ENCODE measurements around the gene SSUH2. TPM values are rescaled to one million over a fixed set of nuclear protein-coding genes. Genes with fewer than 3 reads are reported as not detected.

The SSUH2 gene
- total RNA-seq, 3 donors from 2014 or later = 3.7 to 5.3 (median 4.5) TPM

GRCh38 chr3:8574670-8575322 is 69.8 kb downstream of the SSUH2 start:
- TF ChIP-seq CTCF (IDR thresholded peaks at IDR 0.05) = no peak
- DNase-seq = no peak
- Histone ChIP-seq H3K36me3 (ENCODE audit: low read depth) (no peaks in the 10 kb centered on the region), H3K4me1 (ENCODE audit: low read depth) (no peaks in the 10 kb centered on the region), H3K9me3 (no peaks in the 10 kb centered on the region), H3K4me3 (no peak overlapping the region)
- ATAC-seq = no peak
- intact Hi-C loops (cut with DNase I, micrococcal nuclease) = no loop called here

DNA sequence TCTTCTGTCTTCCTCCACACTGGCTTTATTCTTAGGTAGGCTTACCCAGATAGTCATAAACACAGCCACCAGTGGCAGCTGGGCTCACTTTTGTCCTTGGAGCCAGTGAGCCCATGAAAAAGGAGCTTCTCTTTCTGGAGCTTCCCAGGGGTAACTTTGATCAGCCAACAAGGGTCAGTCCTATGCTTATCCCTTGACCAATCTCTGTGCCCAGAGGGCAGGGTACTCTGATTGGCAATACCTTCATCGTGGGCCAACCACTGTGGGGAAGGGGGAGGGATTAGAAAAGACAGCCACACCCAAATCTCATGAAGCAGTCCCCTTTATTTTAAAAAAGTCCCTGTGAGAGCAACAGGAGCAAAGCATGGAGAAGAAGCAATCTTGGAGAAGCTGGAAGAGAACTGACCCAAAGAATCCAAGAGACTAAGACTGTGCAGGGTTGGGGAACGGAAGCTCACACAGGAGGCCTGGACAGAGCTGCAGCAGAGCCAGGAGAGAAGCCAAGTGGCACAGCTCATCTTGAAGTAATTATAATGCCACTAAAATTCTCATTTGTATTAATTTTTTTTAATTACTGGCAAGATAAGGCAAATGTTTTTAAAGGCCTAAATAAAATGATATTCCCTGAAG is 70.4 kb downstream of the SSUH2 start:
- Histone ChIP-seq H3K4me1 (ENCODE audit: low read depth) (no peaks in the 10 kb centered on the region), H3K4me3 (no peak overlapping the region), H3K9me3 (no peaks in the 10 kb centered on the region), H3K36me3 (ENCODE audit: low read depth) (no peaks in the 10 kb centered on the region)
- ATAC-seq (no peak), DNase-seq (no peak)
- intact Hi-C loops (cut with DNase I, micrococcal nuclease) = no loop called here
- no peak for TF ChIP-seq CTCF (IDR thresholded peaks at IDR 0.05)

GRCh38 chr3:8573342-8573926 is 71.2 kb downstream of the SSUH2 start:
- no peak for DNase-seq
- no peak overlapping the region for H3K4me3 ChIP-seq
- no peaks in the 10 kb centered on the region for H3K36me3 ChIP-seq (ENCODE audit: low read depth)
- TF ChIP-seq CTCF (IDR thresholded peaks at IDR 0.05) = no peak
- H3K4me1 ChIP-seq (ENCODE audit: low read depth) = no peaks in the 10 kb centered on the region
- no peaks in the 10 kb centered on the region for H3K9me3 ChIP-seq
- intact Hi-C loops (cut with DNase I, micrococcal nuclease) = no loop called here
- ATAC-seq = no peak

DNA sequence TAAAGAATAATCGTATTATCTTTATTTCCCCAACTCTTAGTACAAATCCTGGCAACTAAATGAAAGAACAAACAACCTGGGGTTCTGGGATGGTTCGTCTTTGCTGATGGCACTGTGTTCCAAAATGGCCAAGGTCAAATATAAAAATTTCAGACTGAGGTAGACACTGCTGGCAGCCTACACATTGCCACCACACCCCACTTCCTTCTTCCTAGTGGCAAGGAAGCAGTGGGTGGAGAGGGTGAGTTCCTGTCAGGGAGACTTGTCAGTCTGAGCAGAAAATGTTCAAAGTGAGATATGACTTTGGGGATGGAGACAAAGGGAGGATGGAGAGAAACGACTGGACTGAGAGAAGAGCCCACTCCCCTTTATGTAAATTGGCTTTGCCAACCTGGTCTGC is 73.3 kb downstream of the SSUH2 start:
- Histone ChIP-seq H3K4me1 (ENCODE audit: low read depth) (no peaks in the 10 kb centered on the region), H3K36me3 (ENCODE audit: low read depth) (no peaks in the 10 kb centered on the region), H3K9me3 (no peaks in the 10 kb centered on the region), H3K4me3 (no peak overlapping the region)
- no peak for DNase-seq
- intact Hi-C loops (cut with DNase I, micrococcal nuclease) = no loop called here
- TF ChIP-seq CTCF (IDR thresholded peaks at IDR 0.05) = no peak
- ATAC-seq = peak; percentile 44

Other genes with a start within 250 kb of the SSUH2 start
- gene LMCD1, start 143.0 kb downstream of the SSUH2 start, total RNA-seq = 1 to 10 TPM; 5.1 to 9.7 (median 7.2) TPM
- gene CAV3, start 89.0 kb upstream of the SSUH2 start, total RNA-seq = not detected
- gene OXTR, start 124.8 kb upstream of the SSUH2 start, total RNA-seq = under 1 TPM; 0.19 to 0.70 (median 0.52) TPM

Measured in mucosa of descending colon (tissue), 3 donors.